ENCODE measurements around the gene KRTAP5-7.
"Not testable (repeated sequence)": the region's sequence is repeated elsewhere in the genome, so short reads cannot be mapped to it uniquely, and the experiment has no call there.

Gene KRTAP5-7

GRCh38 chr11:71527576-71528210 lies 626 bp downstream of the KRTAP5-7 start:
- in situ Hi-C loops (cut with HindIII; ENCODE audit: low pct_unique_long_range_greater_than_20kb, low sequenced_read_pairs): no loop called here
- DNase-seq (ENCODE audit: low read depth in 1 of 2, low spot score in 1 of 2): no peak
- TF ChIP-seq JUND (IDR thresholded peaks at IDR 0.05; ENCODE audit: low read depth): no peak

- in situ Hi-C loops (cut with HindIII; ENCODE audit: low pct_unique_long_range_greater_than_20kb, low sequenced_read_pairs): no loop called here
- TF ChIP-seq JUND (IDR thresholded peaks at IDR 0.05; ENCODE audit: low read depth): no peak
- DNase-seq (ENCODE audit: low read depth in 1 of 2, low spot score in 1 of 2): no peak
These were observed 3.5 kb downstream of the KRTAP5-7 start for GRCh38 chr11:71530602-71531001.

DNA sequence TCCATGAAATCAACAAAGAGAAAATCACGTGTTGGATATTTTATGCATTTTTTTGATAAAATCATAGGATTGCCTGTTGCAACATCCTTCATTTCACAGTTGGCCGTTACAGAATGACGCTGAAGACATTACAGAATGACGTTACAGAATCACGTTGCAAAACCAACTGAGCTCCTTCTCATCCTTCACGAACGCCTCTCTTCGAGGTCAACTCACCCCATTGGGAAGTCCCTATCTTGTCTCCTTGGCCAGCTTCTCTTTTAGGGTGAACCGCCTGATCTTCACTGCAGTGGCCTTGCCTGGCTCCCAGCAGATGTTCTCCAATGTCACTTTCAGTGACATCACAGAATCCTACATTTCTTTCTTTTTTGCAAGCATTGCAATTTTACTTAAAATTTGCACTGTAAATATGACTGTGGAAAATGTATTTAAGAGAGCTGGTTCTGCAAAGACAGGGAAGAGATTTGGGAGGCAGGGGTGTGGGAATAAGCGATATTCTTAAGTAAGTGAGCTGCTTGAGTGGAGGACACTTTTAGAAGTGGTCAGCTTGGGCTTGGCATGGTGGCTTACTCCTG lies 5.1 kb downstream of the KRTAP5-7 start:
- no peak for DNase-seq (ENCODE audit: low read depth in 1 of 2, low spot score in 1 of 2)
- TF ChIP-seq JUND (IDR thresholded peaks at IDR 0.05; ENCODE audit: low read depth): no peak
- in situ Hi-C loops (cut with HindIII; ENCODE audit: low pct_unique_long_range_greater_than_20kb, low sequenced_read_pairs): no loop called here

DNA sequence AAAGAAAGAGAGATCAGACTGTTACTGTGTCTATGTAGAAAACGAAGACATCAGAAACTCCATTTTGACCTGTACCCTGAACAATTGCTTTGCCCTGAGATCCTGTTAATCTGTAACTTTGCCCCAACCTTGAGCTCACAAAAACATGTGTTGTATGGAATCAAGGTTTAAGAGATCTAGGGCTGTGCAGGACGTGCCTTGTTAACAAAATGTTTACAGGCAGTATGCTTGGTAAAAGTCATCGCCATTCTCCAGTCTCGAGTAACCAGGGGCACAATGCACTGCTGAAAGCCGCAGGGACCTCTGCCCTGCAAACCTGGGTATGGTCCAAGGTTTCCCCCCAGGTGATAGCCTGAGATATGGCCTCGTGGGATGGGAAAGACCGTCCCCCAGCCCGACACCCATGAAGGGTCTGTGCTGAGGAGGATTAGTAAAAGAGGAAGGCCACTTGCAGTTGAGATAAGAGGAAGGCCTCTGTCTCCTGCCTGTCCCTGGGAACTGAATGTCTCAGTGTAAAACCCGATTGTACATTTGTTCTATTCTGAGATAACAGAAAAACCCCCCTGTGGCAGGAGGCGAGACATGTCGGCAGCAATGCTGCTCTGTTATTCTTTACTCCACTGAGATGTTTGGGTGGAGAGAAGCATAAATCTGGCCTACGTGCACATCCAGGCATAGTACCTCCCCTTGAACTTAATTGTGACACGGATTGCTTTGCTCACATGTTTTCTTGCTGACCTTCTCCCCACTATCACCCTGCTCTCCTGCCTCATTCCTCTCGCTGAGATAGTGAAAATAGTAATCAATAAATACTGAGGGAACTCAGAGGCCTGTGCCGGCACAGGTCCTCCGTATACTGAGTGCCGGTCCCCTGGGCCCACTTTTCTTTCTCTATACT lies 7.9 kb downstream of the KRTAP5-7 start:
- DNase-seq (ENCODE audit: low read depth in 1 of 2, low spot score in 1 of 2); in situ Hi-C loops (cut with HindIII; ENCODE audit: low pct_unique_long_range_greater_than_20kb, low sequenced_read_pairs): not testable (repeated sequence)

DNA sequence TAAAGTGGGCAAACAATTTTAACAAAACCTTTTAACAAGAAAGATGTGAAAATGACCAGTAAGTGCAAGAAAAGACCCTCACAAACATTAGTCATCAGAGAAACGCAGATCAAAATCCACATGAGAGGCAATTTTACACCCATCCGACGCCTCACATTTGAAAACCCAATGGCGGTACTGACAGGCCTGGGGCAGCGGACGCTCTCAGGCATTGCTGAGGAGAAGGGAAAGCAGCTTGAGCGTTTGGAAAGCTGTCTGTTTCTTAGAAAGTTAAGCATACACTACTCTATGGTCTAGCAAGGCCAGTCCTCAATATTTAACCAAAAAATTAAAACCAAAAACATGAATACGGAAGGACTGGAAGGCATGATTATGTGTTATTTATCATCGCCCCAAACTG lies 8.8 kb downstream of the KRTAP5-7 start:
- in situ Hi-C loops (cut with HindIII; ENCODE audit: low pct_unique_long_range_greater_than_20kb, low sequenced_read_pairs): no loop called here
- TF ChIP-seq JUND (IDR thresholded peaks at IDR 0.05; ENCODE audit: low read depth): no peak
- no peak for DNase-seq (ENCODE audit: low read depth in 1 of 2, low spot score in 1 of 2)

DNA sequence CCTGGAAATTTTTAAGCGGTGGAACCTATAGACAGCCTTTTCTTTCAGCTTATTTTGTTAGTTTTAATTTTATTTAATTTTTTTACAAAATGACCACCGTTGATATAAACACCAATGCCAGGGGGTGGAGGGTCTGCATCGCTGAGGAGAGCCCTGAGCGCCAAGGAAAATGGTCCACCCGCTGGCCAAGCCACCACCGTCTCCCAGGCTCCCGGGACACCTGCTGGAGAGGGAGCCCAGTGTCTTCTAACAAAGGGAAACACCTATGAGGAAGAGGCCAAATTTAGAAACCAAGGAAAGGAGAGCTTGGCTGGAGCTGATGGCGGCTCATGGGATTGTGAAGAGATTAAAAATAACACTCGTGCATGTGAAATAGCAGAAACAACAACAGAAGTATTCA lies 10.5 kb downstream of the KRTAP5-7 start:
- no peak for TF ChIP-seq JUND (IDR thresholded peaks at IDR 0.05; ENCODE audit: low read depth)
- in situ Hi-C loops (cut with HindIII; ENCODE audit: low pct_unique_long_range_greater_than_20kb, low sequenced_read_pairs): no loop called here
- no peak for DNase-seq (ENCODE audit: low read depth in 1 of 2, low spot score in 1 of 2)

- DNase-seq (ENCODE audit: low read depth in 1 of 2, low spot score in 1 of 2); in situ Hi-C loops (cut with HindIII; ENCODE audit: low pct_unique_long_range_greater_than_20kb, low sequenced_read_pairs): not testable (repeated sequence)
These were observed 11.1 kb downstream of the KRTAP5-7 start, which contains the start of gene KRTAP5-8 for GRCh38 chr11:71537977-71538665. Gene KRTAP5-8, plus strand, starts transcription at chr11:71538025. Its CDS starts 31 bp downstream, at chr11:71538056.

GRCh38 chr11:71538666-71538990 lies 11.6 kb downstream of the KRTAP5-7 start:
- no peak for DNase-seq (ENCODE audit: low read depth in 1 of 2, low spot score in 1 of 2)
- in situ Hi-C loops (cut with HindIII; ENCODE audit: low pct_unique_long_range_greater_than_20kb, low sequenced_read_pairs): no loop called here
- TF ChIP-seq JUND (IDR thresholded peaks at IDR 0.05; ENCODE audit: low read depth): no peak

- in situ Hi-C loops (cut with HindIII; ENCODE audit: low pct_unique_long_range_greater_than_20kb, low sequenced_read_pairs): no loop called here
- no peak for TF ChIP-seq JUND (IDR thresholded peaks at IDR 0.05; ENCODE audit: low read depth)
- DNase-seq (ENCODE audit: low read depth in 1 of 2, low spot score in 1 of 2): no peak
These were observed 11.9 kb downstream of the KRTAP5-7 start for GRCh38 chr11:71539017-71539416.

GRCh38 chr11:71539971-71540370 lies 12.9 kb downstream of the KRTAP5-7 start:
- DNase-seq (ENCODE audit: low read depth in 1 of 2, low spot score in 1 of 2); in situ Hi-C loops (cut with HindIII; ENCODE audit: low pct_unique_long_range_greater_than_20kb, low sequenced_read_pairs): not testable (repeated sequence)

DNA sequence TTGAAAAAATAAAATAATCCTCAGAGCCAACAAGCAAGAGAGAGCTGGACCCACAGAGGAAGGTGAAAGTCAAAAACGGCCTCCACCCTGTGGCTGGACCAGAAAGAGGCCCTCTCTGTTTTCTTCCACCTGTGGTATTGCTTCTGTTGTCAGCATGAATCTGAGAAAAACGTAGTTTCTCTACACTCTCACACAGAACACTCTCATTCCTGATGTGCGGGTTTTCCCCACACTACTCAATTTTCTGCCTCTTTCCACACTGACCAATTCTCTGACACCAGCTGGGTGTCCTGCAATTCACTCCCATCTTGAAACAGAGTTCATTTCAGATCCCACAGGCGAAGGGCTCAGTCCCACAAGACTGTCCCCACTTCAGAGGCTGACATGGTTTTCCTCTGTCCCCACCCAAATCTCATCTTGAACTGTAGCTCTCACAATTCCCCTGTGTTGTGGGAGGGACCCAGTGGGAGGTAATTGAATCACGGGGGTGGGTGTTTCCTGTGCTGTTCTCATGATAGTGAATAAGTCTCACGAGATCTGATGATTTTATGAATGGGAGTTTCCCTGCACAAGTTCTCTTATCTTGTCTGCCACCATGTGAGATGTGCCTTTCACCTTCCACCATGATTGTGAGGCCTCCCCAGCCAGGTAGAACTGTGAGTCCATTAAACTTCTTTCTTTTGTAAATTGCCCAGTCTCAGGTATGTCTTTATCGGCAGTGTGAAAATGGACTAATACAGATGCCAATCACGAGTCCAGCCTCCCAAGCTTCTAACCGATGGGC lies 13.6 kb downstream of the KRTAP5-7 start:
- in situ Hi-C loops (cut with HindIII; ENCODE audit: low pct_unique_long_range_greater_than_20kb, low sequenced_read_pairs); DNase-seq (ENCODE audit: low read depth in 1 of 2, low spot score in 1 of 2): not testable (repeated sequence)

DNA sequence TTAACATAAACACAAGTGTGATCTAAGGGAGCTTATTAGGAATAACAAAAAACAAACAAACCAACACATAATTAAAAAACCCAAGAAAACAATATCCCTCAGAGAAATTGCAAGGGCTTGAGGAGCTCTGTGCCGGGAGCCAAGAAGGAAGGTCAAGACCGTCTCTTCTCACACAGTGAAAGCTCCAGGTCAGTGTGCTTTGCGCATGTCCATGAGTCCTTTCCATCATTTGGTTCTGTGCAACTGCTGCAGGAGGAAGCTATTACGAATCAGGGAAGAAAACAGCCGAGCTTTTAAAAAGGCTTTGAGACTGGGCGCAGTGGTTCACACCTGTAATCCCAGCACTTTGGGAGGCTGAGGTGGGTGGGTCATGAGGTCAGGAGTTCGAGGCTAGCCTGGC lies 15.3 kb downstream of the KRTAP5-7 start:
- no peak for DNase-seq (ENCODE audit: low read depth in 1 of 2, low spot score in 1 of 2)
- TF ChIP-seq JUND (IDR thresholded peaks at IDR 0.05; ENCODE audit: low read depth): no peak
- in situ Hi-C loops (cut with HindIII; ENCODE audit: low pct_unique_long_range_greater_than_20kb, low sequenced_read_pairs): no loop called here

Data from T47D (cell line).